Midbrain (tissue), 1 donor: ENCODE measurements around the gene TMEM26.

ENCODE experiments used
- DNase-seq: peaks from one replicate; lab custom pipeline; 2025; lab: John Stamatoyannopoulos, UW

Gene TMEM26

DNA sequence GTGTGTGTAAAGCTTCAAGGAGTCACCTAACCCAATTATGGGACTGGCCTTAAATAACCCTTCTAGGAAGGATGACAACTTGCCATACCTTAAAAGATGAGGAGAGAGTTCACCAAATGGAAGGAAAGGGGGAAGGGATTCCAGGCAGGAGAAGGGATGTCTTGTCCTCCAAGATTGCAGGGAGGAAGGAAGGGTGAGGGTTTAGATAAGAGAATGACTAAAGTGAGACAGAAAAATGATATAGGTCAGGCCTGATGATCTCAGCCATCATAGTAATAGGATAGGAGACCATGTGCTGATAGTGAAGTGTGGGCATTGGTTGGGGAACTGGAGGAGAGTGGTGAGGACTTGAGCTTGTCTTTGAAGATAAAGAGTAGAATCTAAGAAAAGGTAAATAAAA, 7.7 kb upstream of the TMEM26 start:
- DNase-seq = no peak

GRCh38 chr10:61458031-61458430, 4.8 kb upstream of the TMEM26 start:
- no peak for DNase-seq

DNA sequence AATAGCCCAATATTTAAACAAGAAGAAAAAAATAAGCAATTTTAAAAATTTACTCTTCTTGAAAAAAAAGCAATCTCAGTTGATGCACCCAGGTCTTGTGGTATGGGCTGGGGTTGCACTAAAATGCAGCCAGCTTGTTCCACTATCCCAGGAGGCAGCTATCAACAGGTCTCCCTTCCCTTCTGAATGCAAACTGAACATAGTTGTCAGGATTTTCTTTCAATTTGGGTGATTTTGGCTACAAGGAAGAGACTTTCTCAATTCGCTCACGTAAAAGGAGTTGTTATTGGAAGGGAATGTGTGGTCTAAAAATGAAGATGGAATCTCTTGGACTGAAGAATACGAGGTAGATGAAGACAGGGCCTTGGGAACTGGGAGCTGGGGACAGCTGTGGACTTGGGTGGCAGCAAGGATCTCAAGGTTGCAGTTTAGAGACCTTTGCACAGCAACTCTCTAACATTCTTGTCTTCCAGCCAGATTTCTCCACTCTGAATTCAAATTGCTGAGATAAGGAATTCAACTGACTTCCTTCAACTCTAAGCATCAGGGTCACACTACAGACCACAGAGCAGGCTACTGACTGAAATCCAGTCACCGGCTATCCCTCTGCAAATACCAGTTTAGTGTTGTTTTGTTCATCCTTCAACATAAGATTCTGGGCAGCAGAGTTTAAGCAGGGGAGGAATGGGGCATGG, 3.1 kb upstream of the TMEM26 start:
- no peak for DNase-seq

DNA sequence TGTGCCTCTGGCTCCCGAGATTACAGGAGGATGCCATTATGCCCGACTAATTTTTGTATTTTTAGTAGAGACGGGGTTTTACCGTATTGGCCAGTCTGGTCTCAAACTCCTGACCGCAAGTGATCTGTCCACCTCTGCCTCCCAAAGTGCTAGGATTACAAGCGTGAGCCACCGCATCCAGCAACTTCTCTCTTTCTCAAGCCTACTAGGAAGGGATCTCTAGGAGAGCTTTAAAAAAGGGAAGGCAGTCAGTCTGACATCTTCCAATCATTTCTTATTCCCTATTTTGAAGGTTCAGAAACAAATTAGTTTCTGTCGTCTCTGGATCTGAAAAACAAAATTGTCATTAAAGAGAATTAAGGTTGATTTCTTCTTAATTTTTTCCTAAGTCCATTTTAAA, 2.5 kb upstream of the TMEM26 start:
- DNase-seq = no peak

- DNase-seq = no peak
Measured at GRCh38 chr10:61454541-61454940, 1.4 kb upstream of the TMEM26 start.

DNA sequence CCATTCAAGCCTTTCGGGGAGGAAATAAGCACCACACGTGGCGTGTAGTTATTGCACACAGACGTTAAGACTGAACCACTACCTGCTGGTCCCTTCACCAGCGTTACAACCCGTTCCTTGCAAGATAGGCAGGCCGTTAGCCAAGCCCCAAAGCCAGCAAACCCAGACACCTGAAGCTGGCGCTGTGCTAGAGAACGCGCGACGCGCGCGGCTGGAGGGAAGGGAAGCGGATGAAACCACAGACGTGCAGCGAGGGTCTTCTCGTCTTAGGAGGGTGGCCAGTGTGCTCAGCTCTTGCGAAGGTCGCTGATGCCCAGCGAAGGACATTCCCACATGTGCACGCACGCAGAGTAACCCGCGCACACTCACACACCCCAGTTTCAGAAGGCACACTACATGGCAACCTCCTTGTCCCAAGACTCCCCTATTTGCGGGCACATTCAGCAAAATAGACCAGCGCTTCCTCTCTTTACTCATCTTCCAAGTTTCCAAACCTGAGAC, 980 bp downstream of the TMEM26 start:
- DNase-seq = no peak

GRCh38 chr10:61451357-61451756, 1.8 kb downstream of the TMEM26 start:
- DNase-seq = no peak

DNA sequence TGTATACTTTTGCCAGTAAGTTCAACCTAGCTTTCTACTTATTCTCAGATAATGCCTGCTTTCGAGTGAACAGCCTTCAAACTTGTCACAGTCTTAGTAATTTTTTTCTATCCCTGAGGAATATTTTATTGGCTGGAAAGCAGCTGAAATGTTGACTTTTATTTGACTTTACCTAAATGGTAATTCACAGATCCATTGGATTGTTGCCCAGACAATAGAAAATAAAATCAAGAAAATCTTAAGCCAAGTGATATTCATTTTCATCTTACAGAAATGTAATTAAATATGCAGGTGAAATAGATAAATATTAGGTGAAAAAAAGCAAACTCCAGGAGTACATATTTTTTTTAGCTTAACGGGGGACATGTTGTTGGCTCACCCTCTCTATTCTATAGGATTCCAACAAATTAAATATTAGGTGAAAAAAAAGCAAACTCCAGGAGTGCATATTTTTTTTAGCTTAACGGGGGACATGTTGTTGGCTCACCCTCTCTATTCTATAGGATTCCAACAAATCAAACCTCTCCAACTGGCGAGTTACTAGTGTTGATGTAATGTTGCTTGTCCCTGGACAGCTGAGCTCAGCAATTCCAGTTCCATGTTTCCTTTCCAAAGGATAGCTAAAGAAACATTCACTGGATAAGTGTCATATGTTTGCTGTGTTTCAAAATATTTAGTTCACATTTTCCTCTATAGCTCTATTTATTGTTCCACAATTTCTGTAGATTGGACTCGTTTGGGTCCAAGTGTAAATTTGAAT, 4.2 kb downstream of the TMEM26 start:
- DNase-seq = no peak

- DNase-seq = no peak
Measured at GRCh38 chr10:61448091-61448490, 5.1 kb downstream of the TMEM26 start.

- DNase-seq = no peak
Measured at GRCh38 chr10:61439058-61439609, 14.0 kb downstream of the TMEM26 start.

GRCh38 chr10:61438141-61438988, 14.8 kb downstream of the TMEM26 start:
- DNase-seq = no peak

GRCh38 chr10:61423178-61423577, 30.0 kb downstream of the TMEM26 start:
- no peak for DNase-seq

DNA sequence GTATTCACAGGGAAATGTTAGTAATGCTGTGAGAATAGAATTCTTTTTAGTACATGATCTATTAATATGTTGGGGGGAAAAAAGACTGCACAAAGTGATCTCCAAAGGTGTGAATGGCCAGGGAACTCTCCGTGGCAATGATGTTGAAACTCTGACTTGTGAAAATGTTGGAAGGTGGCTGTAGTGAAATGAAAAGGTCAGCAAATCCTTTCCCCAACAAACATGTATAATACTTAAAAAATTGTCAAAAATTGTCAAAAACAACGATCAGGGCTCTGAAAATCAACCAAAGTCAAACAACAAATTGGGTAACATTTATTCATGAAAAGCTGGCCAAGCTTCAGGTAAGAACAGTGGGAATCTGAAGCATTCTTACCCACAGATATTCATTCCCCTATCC, 35.5 kb downstream of the TMEM26 start:
- no peak for DNase-seq

DNA sequence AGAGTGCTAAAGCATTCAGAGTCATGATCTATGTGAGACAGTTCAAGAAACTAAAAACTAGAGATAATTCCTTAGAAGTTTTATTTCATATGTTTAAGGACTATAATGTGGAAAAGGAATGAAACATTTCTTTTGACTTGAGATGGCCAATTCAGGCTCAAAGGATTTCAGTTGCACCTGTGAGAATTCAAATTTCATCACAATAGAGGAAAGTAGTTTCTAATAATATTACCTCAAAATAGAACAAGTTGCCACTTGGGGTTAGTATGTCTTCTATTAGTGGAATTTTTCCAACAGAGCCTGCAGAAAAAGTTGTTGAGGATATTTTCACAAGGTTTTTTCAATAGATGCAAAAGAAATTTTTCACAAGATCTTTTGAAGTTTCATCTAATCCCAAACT, 37.4 kb downstream of the TMEM26 start:
- DNase-seq = no peak

- DNase-seq = peak; percentile 25
Measured at GRCh38 chr10:61411706-61412105, 41.5 kb downstream of the TMEM26 start.

GRCh38 chr10:61410353-61411070, 42.7 kb downstream of the TMEM26 start:
- DNase-seq = no peak

GRCh38 chr10:61409157-61409556, 44.0 kb downstream of the TMEM26 start:
- DNase-seq = no peak

GRCh38 chr10:61408105-61408504, 45.1 kb downstream of the TMEM26 start:
- no peak for DNase-seq

DNA sequence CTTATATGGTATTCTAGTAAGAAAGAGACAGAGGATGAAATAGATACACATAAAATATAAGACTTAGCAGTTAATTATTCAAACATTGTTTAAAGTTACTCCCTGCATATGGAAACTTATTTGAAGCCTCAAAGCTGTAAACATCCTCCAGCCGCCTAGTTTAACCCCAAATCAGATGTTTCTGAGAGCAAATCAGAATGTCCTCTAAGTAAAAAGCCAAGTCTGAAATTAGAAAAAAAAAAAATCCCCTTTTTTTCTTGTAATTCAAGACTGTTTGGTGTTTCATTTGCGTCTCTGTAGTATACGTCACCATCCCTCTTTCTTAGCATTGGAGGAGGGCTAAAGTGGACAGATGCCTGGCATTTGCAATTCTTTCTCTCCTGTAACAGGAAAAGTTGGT, 46.4 kb downstream of the TMEM26 start:
- no peak for DNase-seq

- DNase-seq = no peak
Measured at GRCh38 chr10:61406242-61406641, 46.9 kb downstream of the TMEM26 start.

DNA sequence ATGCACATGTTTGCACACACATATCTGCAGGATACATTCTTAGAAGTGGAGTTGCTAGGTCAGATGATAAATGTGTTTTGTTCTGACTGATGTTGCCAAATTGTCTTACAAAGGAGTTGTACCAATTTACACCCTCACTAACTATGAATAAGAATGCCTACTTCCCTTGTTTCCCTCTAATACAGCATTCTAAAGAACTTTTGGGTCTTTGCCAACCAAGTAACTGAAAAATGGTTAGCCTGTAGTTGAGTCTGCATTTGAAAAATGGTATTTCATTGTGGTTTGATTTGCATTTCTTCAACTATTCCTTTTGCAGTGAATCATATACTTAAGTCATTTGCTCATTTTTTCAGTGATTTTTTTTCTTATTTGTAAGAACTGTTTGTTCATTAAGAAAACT, 48.4 kb downstream of the TMEM26 start:
- DNase-seq = no peak

DNA sequence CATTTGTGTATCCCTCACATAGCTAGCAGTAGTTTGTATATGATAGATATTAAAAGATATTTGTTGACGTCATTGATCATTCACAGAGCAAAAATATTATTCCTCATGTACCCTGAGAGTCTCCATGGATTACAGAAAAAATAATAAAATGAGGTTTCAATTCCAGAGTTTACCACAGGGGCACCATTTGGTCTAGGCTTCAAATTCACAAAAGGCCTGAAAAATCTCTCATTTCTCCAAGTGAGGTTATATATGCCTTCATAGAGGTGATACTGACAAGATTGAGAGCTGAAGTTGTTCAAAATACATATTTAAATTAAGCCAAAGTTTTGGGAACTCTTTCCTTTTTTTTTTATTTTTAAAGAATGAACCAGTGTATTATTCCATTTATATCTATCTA, 52.7 kb downstream of the TMEM26 start:
- no peak for DNase-seq
